WTC11 (cell line): Measurements from ENCODE around the gene GFRA1.

Experiments used
- CTCF ChIP-seq: fragments of 200-600 bp; IDR thresholded peaks from 2 replicates; pipeline ENCODE4 v1.8.0; 2022; ENCODE audit warnings: antibody characterized with exemption
- FOXP1 ChIP-seq: sonication (generic); formaldehyde crosslinking; IDR thresholded peaks from 2 replicates; pipeline ENCODE4 v1.8.0; 2022; ENCODE audit warnings: missing genetic modification reagents, mild to moderate bottlenecking, moderate library complexity, borderline replicate concordance
- NR3C1 ChIP-seq: sonication (generic); formaldehyde crosslinking; conservative IDR thresholded peaks from 2 replicates; pipeline ENCODE4 v1.8.1; 2023; ENCODE audit warnings: low read depth, mild to moderate bottlenecking, missing genetic modification reagents

- TF ChIP-seq NR3C1 (no peak), CTCF (no peak), FOXP1 (CRISPR knock-in tag) (no peak)
These were observed 12.4 kb downstream of the GFRA1 start for GRCh38 chr10:116260599-116260998.
